ENCODE data around the gene TMEM81. TPM values are rescaled to one million over a fixed set of nuclear protein-coding genes. Genes with fewer than 3 reads are reported as not detected.

The TMEM81 gene
- total RNA-seq, 4 donors from 2014 or later, result 2.4 to 3.1 (median 2.8) TPM

DNA sequence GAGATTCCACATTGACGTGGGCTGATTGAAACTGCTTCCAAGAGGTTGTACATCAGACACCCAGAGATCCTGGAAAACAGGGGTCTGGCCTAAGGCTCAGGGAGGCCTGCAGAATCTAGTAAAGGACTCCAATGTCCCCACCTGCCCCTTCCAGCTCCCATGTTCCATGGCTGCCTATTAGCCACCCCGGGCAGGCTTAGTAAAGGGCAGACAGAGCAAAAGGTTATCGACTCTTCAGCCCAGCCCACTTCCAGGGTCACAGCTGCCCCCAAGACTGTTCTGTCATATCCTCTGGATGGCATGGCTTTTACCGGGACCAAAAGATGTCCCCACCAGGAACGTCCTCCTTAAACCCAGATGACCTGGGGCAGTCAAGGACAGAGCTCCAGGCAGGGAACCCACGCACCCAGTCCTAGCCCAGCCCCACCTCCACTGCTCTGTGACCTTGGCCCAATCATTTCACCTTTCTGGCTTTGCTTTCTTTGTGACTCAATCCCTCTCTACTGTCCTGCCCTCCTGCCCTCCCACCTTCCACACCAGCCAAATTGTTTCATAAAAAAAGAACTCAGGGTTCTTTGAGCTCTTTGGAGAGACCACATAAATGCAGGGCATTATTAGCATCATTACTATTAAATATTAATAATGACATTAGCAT lies 46.0 kb downstream of the TMEM81 start:
- TF ChIP-seq, protein P1, sequence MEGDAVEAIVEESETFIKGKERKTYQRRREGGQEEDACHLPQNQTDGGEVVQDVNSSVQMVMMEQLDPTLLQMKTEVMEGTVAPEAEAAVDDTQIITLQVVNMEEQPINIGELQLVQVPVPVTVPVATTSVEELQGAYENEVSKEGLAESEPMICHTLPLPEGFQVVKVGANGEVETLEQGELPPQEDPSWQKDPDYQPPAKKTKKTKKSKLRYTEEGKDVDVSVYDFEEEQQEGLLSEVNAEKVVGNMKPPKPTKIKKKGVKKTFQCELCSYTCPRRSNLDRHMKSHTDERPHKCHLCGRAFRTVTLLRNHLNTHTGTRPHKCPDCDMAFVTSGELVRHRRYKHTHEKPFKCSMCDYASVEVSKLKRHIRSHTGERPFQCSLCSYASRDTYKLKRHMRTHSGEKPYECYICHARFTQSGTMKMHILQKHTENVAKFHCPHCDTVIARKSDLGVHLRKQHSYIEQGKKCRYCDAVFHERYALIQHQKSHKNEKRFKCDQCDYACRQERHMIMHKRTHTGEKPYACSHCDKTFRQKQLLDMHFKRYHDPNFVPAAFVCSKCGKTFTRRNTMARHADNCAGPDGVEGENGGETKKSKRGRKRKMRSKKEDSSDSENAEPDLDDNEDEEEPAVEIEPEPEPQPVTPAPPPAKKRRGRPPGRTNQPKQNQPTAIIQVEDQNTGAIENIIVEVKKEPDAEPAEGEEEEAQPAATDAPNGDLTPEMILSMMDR (IDR thresholded peaks at IDR 0.05; ENCODE audit: low read depth), result no peak

GRCh38 chr1:205037539-205037938 lies 46.7 kb downstream of the TMEM81 start:
- TF ChIP-seq, protein P1 (IDR thresholded peaks at IDR 0.05; ENCODE audit: low read depth), result no peak

Other genes with a start within 250 kb of the TMEM81 start
- gene NFASC, start 213.6 kb downstream of the TMEM81 start, total RNA-seq, result 1 to 10 TPM in 2 of 4 donors, under 1 TPM in 2; 0.68 to 2.8 (median 1.7) TPM
- under 1 TPM in 1 of 4 donors, not detected in 3; 0.19 TPM for gene CNTN2, start 41.2 kb downstream of the TMEM81 start, total RNA-seq
- gene RBBP5, start 37.5 kb upstream of the TMEM81 start, total RNA-seq, result 10 to 100 TPM; 13.8 to 25.5 (median 14.6) TPM
- gene DSTYK, start 127.2 kb upstream of the TMEM81 start, total RNA-seq, result 10 to 100 TPM in 3 of 4 donors, 1 to 10 TPM in 1; 7.2 to 12.3 (median 11.0) TPM
- gene TMCC2, start 143.5 kb upstream of the TMEM81 start, total RNA-seq, result 1 to 10 TPM in 3 of 4 donors, under 1 TPM in 1; 0.33 to 2.1 (median 1.1) TPM
- gene NUAK2, start 237.3 kb upstream of the TMEM81 start, total RNA-seq, result 1 to 10 TPM in 3 of 4 donors, under 1 TPM in 1; 0.16 to 1.7 (median 1.3) TPM

Measured in subcutaneous adipose tissue (tissue), 4 donors.